Osteoblast (primary cell): ENCODE data around the gene STAC3. TPM values are rescaled to one million over a fixed set of nuclear protein-coding genes. Genes with fewer than 3 reads are reported as not detected.

Experiments
- DNase-seq: peaks from one replicate; pipeline ENCODE4 v3.0.0; 2011; ENCODE audit warnings: low spot score, mixed read lengths; ENCODE audit not compliant: insufficient read length; ENCODE audit errors: missing footprints
- H2AFZ ChIP-seq: 2 replicates; pipeline ENCODE4 v1.6.0; 2011; ENCODE audit warnings: mild to moderate bottlenecking, low read length
- H3K27ac ChIP-seq: 2 replicates; pipeline ENCODE4 v1.5.1; 2011; ENCODE audit warnings: mild to moderate bottlenecking, low read depth, low read length, moderate library complexity
- H3K27me3 ChIP-seq: 2 replicates; pipeline ENCODE4 v1.6.0; 2012; ENCODE audit warnings: mild to moderate bottlenecking, control low read depth, inconsistent platforms, low read length, moderate library complexity; ENCODE audit not compliant: insufficient read depth
- H3K36me3 ChIP-seq: 2 replicates; pipeline ENCODE4 v1.5.1; 2011; ENCODE audit warnings: mild to moderate bottlenecking, low read length, control low read depth, moderate library complexity; ENCODE audit not compliant: insufficient read depth
- H3K4me1 ChIP-seq: 2 replicates; pipeline ENCODE4 v1.5.1; 2011; ENCODE audit warnings: mild to moderate bottlenecking, low read length, control low read depth, moderate library complexity; ENCODE audit not compliant: insufficient read depth
- H3K4me2 ChIP-seq: 2 replicates; pipeline ENCODE4 v1.6.0; 2011; ENCODE audit warnings: mild to moderate bottlenecking, low read length; ENCODE audit not compliant: insufficient read depth
- H3K4me3 ChIP-seq: fragments of 200-600 bp; sonication (generic); 3 replicates; pipeline ENCODE4 v1.5.1; 2012; ENCODE audit warnings: mild to moderate bottlenecking, low read length, inconsistent platforms; ENCODE audit not compliant: insufficient read depth
- H3K79me2 ChIP-seq: 2 replicates; pipeline ENCODE4 v1.6.0; 2012; ENCODE audit warnings: mild to moderate bottlenecking, low read length, control low read depth, inconsistent platforms; ENCODE audit not compliant: insufficient read depth
- H3K9me3 ChIP-seq: 2 replicates; pipeline ENCODE4 v1.5.1; 2011; ENCODE audit warnings: low read depth, low read length, control low read depth
- H4K20me1 ChIP-seq: 2 replicates; pipeline ENCODE4 v1.6.0; 2012; ENCODE audit warnings: mild to moderate bottlenecking, low read length, control low read depth; ENCODE audit not compliant: insufficient read depth
- CTCF ChIP-seq: IDR thresholded peaks from 2 replicates; pipeline ENCODE4 v1.5.1; 2011; ENCODE audit warnings: mild to moderate bottlenecking, low read depth, low read length, moderate library complexity; ENCODE audit errors: extremely low read depth
- total RNA-seq: library from RNA; depleted of rRNA; stranded (reverse); fragments of >200 nt; gene quantifications from 2 replicates; pipeline ENCODE4 v1.2.3, GENCODE V29; 2012

The STAC3 gene
- total RNA-seq, 1 donor: 0.36 TPM

GRCh38 chr12:57236201-57236924, 14.6 kb downstream of the STAC3 start:
- Histone ChIP-seq H2AFZ (no peak overlapping the region), H3K79me2 (peaks cover 19% of the 10 kb centered on the region), H3K4me2 (no peak overlapping the region), H3K27me3 (peaks cover 21% of the 10 kb centered on the region), H4K20me1 (peaks cover 33% of the 10 kb centered on the region), H3K9me3 (no peaks in the 10 kb centered on the region), H3K4me3 (no peak overlapping the region), H3K27ac (no peak overlapping the region), H3K4me1 (peaks cover 50% of the 10 kb centered on the region), H3K36me3 (peaks cover 35% of the 10 kb centered on the region)
- peak; percentile 78 for DNase-seq
- no peak for TF ChIP-seq CTCF

GRCh38 chr12:57235728-57236131, 15.3 kb downstream of the STAC3 start:
- peaks cover 55% of the 10 kb centered on the region for H3K4me1 ChIP-seq
- H4K20me1 ChIP-seq: peaks cover 39% of the 10 kb centered on the region
- H3K9me3 ChIP-seq: no peaks in the 10 kb centered on the region
- H3K79me2 ChIP-seq: peaks cover 26% of the 10 kb centered on the region
- no peak overlapping the region for H3K4me3 ChIP-seq
- no peak for DNase-seq
- H2AFZ ChIP-seq: no peak overlapping the region
- no peak for TF ChIP-seq CTCF
- H3K4me2 ChIP-seq: no peak overlapping the region
- H3K36me3 ChIP-seq: peaks cover 37% of the 10 kb centered on the region
- peaks cover 14% of the 10 kb centered on the region for H3K27me3 ChIP-seq
- peak overlapping the region; percentile 72 for H3K27ac ChIP-seq

- no peak for TF ChIP-seq CTCF
- Histone ChIP-seq H3K4me1 (peaks cover 55% of the 10 kb centered on the region), H3K79me2 (peaks cover 31% of the 10 kb centered on the region), H3K4me2 (no peak overlapping the region), H3K9me3 (no peaks in the 10 kb centered on the region), H2AFZ (no peak overlapping the region), H4K20me1 (peaks cover 45% of the 10 kb centered on the region), H3K27ac (peak overlapping the region; percentile 72), H3K36me3 (peaks cover 37% of the 10 kb centered on the region), H3K4me3 (no peak overlapping the region), H3K27me3 (peaks cover 14% of the 10 kb centered on the region)
- DNase-seq: peak; percentile 90
Observed at GRCh38 chr12:57235017-57235727, 15.8 kb downstream of the STAC3 start.

DNA sequence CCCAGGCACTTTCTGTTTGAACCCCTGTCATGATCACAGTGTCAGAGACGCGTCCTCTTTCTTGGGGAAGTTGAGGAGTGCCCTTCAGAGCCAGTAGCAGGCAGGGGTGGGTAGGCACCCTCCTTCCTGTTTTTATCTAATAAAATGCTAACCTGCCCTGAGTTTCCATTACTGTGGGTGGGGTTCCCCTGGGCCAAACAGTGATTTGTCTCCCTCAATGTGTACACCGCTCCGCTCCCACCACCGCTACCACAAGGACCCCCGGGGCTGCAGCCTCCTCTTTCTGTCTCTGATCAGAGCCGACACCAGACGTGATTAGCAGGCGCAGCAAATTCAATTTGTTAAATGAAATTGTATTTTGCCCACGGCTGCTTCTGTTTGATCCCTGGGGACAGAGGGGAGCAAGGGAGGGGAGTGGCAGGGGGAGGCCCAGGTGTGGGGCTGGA, 16.4 kb downstream of the STAC3 start:
- no peak overlapping the region for H3K4me2 ChIP-seq
- H3K9me3 ChIP-seq: no peaks in the 10 kb centered on the region
- peaks cover 37% of the 10 kb centered on the region for H3K36me3 ChIP-seq
- TF ChIP-seq CTCF: no peak
- no peak overlapping the region for H3K4me3 ChIP-seq
- H2AFZ ChIP-seq: no peak overlapping the region
- H3K27me3 ChIP-seq: peaks cover 14% of the 10 kb centered on the region
- H3K4me1 ChIP-seq: peaks cover 49% of the 10 kb centered on the region
- H3K79me2 ChIP-seq: peaks cover 37% of the 10 kb centered on the region
- peak overlapping the region; percentile 72 for H3K27ac ChIP-seq
- peak; percentile 82 for DNase-seq
- H4K20me1 ChIP-seq: peaks cover 45% of the 10 kb centered on the region
